ENCODE measurements around the gene BBOF1. TPM values are rescaled to one million over a fixed set of nuclear protein-coding genes. Genes with fewer than 3 reads are reported as not detected.

BBOF1 gene
- total and polyA plus RNA-seq, 4 donors: 14.7 to 23.1 (median 16.1) TPM

Small RNAs within 50 kb of the gene (small RNA-seq; reads per million reads assigned to genes)
- gene AC005480.2 (ENCODE audit: low replicate concordance): not detected

Other genes starting within 250 kb of the BBOF1 start
- 10 to 100 TPM; 10.8 to 16.5 TPM for gene PTGR2, start 167.5 kb upstream of the BBOF1 start, total RNA-seq
- gene PTGR2, start 167.5 kb upstream of the BBOF1 start, polyA plus RNA-seq (ENCODE audit: insufficient read length in 2 of 2): 10 to 100 TPM; 13.0 to 15.3 TPM
- gene ZNF410, start 132.5 kb upstream of the BBOF1 start, total RNA-seq: 10 to 100 TPM; 60.5 to 70.7 TPM
- gene ZNF410, start 132.5 kb upstream of the BBOF1 start, polyA plus RNA-seq (ENCODE audit: insufficient read length in 2 of 2): 10 to 100 TPM; 44.2 to 48.5 TPM
- gene FAM161B, start 69.3 kb upstream of the BBOF1 start, total RNA-seq: 10 to 100 TPM; 13.8 to 15.8 TPM
- 10 to 100 TPM; 22.8 to 26.1 TPM for gene FAM161B, start 69.3 kb upstream of the BBOF1 start, polyA plus RNA-seq (ENCODE audit: insufficient read length in 2 of 2)
- gene COQ6, start 69.0 kb upstream of the BBOF1 start, total RNA-seq: 10 to 100 TPM; 27.7 to 30.6 TPM
- 10 to 100 TPM; 22.9 to 34.7 TPM for gene COQ6, start 69.0 kb upstream of the BBOF1 start, polyA plus RNA-seq (ENCODE audit: insufficient read length in 2 of 2)
- gene ENTPD5, start 61 bp upstream of the BBOF1 start, total RNA-seq: 10 to 100 TPM; 11.0 to 13.9 TPM
- 10 to 100 TPM; 12.6 to 15.0 TPM for gene ENTPD5, start 61 bp upstream of the BBOF1 start, polyA plus RNA-seq (ENCODE audit: insufficient read length in 2 of 2)
- gene ALDH6A1, start 65.1 kb downstream of the BBOF1 start, total RNA-seq: 10 to 100 TPM; 60.9 to 92.5 TPM
- gene ALDH6A1, start 65.1 kb downstream of the BBOF1 start, polyA plus RNA-seq (ENCODE audit: insufficient read length in 2 of 2): 10 to 100 TPM; 36.8 to 63.0 TPM
- 10 to 100 TPM; 16.1 to 20.8 TPM for gene LIN52, start 65.6 kb downstream of the BBOF1 start, total RNA-seq
- gene LIN52, start 65.6 kb downstream of the BBOF1 start, polyA plus RNA-seq (ENCODE audit: insufficient read length in 2 of 2): 10 to 100 TPM; 19.1 to 20.2 TPM
- under 1 TPM; 0.17 to 0.59 TPM for gene VSX2, start 220.1 kb downstream of the BBOF1 start, total RNA-seq
- 1 to 10 TPM; 1.2 to 2.6 TPM for gene VSX2, start 220.1 kb downstream of the BBOF1 start, polyA plus RNA-seq (ENCODE audit: insufficient read length in 2 of 2)